Hypothalamus (tissue), 51 donors: ENCODE results near the gene SPTSSB.

Experiments
- DNase-seq, 51 donors: peaks; one replicate each; lab custom pipeline; 2025; lab: John Stamatoyannopoulos, UW

The SPTSSB gene

GRCh38 chr3:161343540-161343939 is 27.8 kb downstream of the SPTSSB start:
- DNase-seq = no peak

DNA sequence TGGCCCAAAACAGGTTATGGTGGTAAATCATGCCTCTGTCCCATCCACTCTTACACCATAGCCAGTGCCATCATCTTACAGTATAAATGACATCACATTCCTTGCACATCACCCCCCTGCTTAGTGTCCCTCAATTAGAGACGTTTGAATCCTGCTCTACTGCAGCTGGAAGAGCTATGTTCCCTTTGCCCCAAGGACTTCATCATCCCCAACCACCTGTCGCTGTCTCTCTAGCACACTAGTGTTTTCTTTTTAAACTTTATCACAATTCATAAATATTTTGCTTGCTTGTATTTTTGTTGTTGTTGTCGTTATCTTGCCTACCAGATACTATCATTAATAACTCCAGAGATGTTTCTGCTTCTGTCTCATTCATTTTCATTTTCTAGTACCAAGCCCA is 28.7 kb downstream of the SPTSSB start:
- DNase-seq = no peak

DNA sequence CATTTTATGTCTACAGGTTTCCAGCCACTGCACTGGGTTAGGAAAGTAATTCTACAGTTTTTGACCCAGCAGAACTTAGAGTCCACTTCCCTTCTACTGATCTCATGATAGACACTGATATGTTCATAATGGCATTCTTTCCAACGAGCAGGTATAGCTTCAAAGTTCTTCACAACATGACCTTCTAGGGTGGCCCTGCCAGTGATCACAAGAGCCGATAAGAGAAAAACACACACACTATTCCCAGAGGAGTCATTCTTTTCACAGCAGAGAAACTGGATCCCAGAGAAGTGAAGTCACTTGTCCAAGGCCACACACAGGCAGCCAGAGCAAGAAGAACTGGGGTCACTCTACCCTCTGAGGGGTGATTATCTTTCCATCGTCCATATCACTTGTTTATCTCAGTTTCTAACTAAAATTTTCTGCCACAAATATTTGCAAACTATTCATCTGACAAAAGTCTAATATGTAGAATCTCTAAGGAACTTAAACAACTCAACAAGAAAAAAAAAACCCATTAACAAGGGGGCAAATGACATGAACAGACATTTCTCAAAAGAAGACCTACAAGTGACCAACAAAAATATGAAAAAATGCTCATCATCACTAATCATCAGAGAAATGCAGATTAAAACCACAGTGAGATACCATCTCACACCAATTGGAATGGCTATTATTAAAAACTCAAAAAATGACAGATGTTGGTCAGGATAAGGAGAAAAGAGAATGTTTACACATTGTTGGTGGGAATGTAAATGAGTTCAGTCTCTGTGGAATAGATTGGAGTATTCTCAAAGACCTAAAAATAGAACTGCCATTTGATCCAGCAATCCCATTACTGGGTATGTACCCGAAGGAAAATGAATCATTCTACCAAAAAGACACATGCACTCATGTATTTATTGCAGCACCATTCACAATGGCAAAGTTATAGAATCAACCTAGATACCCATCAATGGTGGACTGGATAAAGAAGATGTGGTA is 31.5 kb downstream of the SPTSSB start:
- no peak for DNase-seq

- no peak for DNase-seq
Observed at GRCh38 chr3:161337311-161337710, 34.0 kb downstream of the SPTSSB start.

DNA sequence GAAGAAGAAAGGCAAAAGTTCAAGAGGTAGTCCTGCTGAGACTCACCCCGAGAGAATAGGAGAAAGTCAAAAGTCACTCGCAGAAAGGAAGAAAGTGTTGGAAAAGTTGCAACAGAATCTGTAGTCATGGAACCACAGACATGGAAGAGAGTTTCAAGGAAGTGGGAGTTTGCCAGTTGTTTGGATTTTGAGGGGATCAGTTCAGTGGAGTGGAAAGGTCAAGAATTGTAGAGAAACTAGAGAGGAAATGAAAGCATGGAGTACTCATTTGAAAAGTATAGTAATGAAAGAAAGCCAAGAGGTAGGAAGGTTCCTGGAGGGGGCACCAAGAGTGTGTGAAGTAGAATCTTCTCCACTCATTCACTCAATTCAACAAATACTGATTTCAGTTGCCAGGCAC is 34.7 kb downstream of the SPTSSB start:
- no peak for DNase-seq

DNA sequence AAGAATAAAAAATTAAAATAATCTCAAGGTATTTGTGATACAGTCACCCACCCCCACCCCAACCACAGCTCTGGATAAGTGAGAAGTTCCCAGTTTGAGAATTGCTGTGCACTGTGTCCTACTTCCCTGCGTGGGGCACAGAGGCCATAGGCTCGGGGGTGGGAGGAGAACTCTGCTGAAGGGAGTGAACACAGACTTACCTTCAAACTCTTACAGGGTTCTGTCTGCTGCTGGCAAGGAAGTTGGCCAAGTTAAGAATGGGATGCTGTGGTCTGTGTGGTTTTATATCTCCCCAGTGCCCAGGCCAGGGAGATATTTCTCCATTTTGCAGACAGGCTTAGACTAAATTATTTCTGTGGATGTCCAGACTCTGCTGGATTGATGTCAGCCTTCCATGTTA is 37.6 kb downstream of the SPTSSB start:
- DNase-seq = no peak

DNA sequence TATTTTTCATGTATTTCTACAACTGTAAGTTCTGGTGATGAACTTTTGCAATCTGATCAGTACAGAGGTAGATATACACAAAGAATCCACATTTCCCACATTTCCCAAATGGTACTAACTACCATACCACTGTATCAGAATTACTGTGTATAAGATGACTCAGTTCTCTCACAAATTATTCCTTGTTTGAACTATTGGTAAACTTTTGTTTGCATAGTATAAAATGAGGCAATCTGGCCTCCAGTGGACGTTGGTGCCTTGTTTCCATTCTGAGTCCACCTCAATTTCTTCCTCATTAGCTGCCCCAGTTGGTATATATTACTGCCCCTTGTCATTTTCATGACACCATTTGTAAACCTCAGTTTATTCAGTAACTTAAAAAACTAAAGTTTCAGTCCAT is 38.5 kb downstream of the SPTSSB start:
- no peak for DNase-seq

GRCh38 chr3:161325059-161325458 is 46.3 kb downstream of the SPTSSB start:
- no peak for DNase-seq

- no peak for DNase-seq
Observed at GRCh38 chr3:161323926-161324621, 47.2 kb downstream of the SPTSSB start.

DNA sequence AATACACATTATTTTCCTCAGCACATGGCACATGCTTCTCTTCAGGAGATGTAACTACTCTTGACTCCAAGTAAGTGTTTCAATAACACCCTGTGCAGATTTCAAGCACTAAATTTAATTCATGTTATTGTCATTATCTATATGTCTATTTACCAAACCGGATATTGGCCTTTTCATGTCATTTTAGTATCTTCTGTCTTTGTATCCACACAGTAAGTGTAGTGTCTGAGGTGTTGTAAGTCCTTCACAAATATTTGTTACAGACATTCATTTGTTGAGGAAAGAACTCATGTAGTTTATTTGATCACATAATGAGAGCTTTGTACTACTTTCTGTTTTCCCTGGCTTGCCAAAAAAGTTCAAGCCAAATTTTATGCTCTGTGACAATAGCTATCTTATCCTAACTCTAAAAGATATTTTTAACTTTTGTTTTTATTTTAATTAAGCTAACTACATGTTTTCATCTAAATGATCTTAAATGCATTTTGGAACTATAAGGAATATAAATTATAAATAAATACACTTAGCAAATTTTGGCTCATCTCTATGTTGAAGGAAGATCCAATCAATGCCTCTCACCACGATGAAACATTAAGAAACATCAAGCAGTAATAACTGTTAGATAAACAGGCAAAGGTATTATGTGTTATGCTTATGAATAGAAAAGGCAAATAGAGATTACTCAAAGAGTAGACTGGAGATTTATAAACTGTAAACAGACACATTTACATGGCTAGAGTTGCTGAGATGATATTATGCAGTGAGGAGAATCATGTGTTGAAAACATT is 48.3 kb downstream of the SPTSSB start:
- no peak for DNase-seq

- no peak for DNase-seq
Observed at GRCh38 chr3:161320837-161321236, 50.5 kb downstream of the SPTSSB start.

- DNase-seq = no peak
Observed at GRCh38 chr3:161319867-161320266, 51.5 kb downstream of the SPTSSB start.

DNA sequence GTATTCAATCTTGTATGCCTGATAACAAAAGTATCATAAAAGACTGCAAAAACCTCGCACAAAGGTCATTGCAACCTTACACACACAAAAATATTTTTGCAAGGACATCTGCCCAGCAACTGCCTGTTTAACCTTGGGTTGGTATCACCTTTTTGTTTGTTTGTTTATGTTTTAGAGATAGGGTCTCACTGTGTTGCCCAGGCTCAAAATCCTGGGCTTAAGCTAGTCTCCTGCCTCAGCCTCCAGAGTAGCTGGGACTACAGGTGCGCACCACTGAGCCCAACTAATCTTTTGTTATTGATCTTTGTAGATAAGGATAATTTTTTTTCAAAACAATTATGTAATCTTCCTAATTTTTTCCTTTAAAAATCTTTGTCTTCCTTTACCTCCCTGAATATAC is 54.2 kb downstream of the SPTSSB start:
- DNase-seq = no peak

GRCh38 chr3:161316006-161316689 is 55.2 kb downstream of the SPTSSB start:
- no peak for DNase-seq

DNA sequence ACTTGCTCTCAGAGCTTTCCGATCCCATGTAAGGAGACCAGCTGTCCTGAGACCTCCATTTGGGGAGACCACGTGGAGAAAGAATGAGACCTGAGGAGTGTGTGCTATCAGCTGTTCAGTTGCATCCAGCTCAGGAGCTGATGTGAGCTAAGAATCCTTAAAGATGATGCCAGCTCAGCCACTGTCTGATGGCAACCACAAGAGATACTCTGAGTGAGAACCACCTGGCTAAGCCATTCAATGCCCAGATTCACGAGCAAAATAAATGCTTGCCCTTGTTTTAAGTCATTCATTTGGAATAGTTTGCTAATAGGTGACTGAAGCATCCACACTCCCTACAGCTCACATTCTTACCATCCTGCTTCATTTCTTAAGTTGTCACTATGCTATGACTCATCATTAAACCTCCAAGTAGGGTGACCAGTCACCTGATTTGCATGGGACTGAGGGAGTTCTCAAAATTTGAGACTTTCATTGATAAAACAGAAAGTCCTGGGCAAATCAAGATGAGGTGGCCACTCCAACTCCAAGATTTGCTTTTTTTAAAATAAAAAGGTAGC is 56.4 kb downstream of the SPTSSB start:
- no peak for DNase-seq

DNA sequence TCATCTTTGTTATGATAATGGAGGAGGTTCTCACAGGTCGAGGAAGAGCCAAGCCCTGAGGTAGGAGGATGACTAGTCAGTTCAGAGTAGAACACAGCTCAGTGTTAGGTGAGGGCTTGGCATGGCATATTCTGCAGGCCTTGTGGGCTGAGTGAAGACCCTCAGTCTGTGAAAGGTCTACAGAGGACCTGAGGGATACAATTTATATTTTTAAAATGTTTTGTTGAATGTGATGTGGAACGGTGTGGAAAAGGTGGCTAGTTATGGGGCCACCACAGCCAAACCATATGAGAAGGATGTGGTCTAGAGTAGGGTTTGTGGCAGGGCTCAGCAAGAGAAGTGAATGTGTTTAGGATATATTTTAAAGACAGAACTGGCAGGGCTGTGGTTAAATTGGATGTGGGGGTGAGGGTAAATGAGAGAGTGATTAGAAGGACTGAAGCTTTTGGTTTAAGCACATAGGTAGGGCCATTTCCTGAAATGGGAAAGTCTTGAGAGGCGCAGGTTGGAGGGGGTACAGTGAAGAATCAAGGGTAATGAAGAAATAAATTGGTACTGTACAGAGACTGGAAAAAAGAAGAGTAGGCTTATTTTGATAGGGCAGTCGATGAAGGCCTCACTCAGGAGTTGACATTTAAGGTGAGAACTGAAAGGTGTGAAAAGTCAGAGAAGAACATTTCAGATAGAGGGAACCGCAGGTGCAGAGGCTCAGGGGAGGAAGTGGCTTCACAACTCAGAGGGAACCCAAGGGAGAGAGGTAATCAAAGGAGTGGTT is 60.5 kb downstream of the SPTSSB start:
- DNase-seq = no peak

- no peak for DNase-seq
Observed at GRCh38 chr3:161305095-161305991, 66.0 kb downstream of the SPTSSB start.

DNA sequence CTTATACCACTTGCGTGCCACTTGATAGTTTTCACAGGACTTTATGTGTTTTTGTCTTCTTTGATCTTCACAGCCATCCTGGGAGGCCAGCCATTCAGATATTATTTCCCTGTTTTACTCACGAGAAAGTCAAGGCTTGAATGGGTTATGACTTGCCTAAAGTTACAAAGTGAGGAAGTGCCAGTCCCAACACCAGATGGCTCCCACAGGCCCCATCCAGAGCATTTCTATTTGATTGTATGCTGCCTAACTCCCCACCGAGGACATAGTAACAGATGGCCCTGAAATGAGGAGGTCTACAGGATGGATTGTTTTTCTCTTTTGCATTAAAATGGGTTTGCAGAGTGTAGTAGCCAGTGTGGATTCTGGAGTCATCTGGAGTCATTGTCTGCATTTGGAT is 74.5 kb downstream of the SPTSSB start:
- DNase-seq = no peak
